ENCODE data around the gene ST3GAL5.
"Not testable (repeated sequence)": the region's sequence is repeated elsewhere in the genome, so short reads cannot be mapped to it uniquely, and the experiment has no call there.

The ST3GAL5 gene

DNA sequence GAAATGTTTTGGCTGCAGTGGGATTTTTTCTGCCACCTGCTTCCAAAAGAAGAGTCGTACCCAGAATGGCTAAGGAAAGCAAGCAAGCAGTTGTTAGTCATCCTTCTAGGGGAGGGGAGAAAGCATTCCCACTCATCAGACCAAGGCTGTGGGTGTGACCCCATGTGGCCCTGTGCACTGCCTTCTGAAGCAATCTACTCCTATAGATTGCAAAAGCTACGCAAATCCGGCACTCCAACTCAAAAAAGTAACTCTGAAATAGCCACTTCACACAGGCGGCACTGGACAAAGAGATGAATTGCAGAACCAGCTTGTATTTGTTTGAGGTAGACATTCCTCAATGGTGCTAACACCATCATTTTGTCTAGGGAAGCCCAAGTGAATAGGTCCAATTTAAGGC is 44.3 kb downstream of the ST3GAL5 start:
- no peak for DNase-seq (ENCODE audit: low read depth in 1 of 2, low spot score in 1 of 2)
- in situ Hi-C loops (cut with HindIII; ENCODE audit: low pct_unique_long_range_greater_than_20kb, low sequenced_read_pairs) = no loop called here
- TF ChIP-seq JUND (IDR thresholded peaks at IDR 0.05; ENCODE audit: low read depth) = no peak

- DNase-seq (ENCODE audit: low read depth in 1 of 2, low spot score in 1 of 2) = no peak
- no peak for TF ChIP-seq JUND (IDR thresholded peaks at IDR 0.05; ENCODE audit: low read depth)
- in situ Hi-C loops (cut with HindIII; ENCODE audit: low pct_unique_long_range_greater_than_20kb, low sequenced_read_pairs) = no loop called here
These were observed 45.2 kb downstream of the ST3GAL5 start for GRCh38 chr2:85843543-85843942.

DNA sequence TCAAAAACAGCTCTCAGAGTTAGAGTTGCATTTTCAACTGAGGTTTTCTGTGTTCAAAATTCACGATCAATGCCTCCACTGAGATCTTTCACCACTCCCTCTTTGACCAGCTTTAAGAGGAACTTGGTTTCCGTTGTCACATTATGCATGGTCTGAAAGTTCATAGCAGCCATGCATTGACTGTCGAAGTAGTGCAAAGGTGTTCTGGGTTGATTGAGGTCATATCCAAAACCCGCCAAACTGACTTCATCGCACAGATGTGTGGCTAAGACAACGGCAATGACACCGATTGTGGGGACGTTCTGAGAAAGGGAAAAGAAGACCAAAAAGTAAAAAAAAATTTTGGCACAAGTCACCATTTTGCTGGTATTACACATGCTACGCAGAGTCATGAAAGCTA is 48.7 kb downstream of the ST3GAL5 start:
- in situ Hi-C loops (cut with HindIII; ENCODE audit: low pct_unique_long_range_greater_than_20kb, low sequenced_read_pairs) = no loop called here
- no peak for TF ChIP-seq JUND (IDR thresholded peaks at IDR 0.05; ENCODE audit: low read depth)

GRCh38 chr2:85839461-85839860 is 49.3 kb downstream of the ST3GAL5 start:
- no peak for DNase-seq (ENCODE audit: low read depth in 1 of 2, low spot score in 1 of 2)
- no peak for TF ChIP-seq JUND (IDR thresholded peaks at IDR 0.05; ENCODE audit: low read depth)
- in situ Hi-C loops (cut with HindIII; ENCODE audit: low pct_unique_long_range_greater_than_20kb, low sequenced_read_pairs) = no loop called here

More for the DNA sequence above, 48.7 kb downstream of the ST3GAL5 start:
- DNase-seq (ENCODE audit: low read depth in 1 of 2, low spot score in 1 of 2) = no peak

GRCh38 chr2:85838641-85839040 is 50.1 kb downstream of the ST3GAL5 start:
- TF ChIP-seq JUND (IDR thresholded peaks at IDR 0.05; ENCODE audit: low read depth) = no peak
- DNase-seq (ENCODE audit: low read depth in 1 of 2, low spot score in 1 of 2) = no peak
- in situ Hi-C loops (cut with HindIII; ENCODE audit: low pct_unique_long_range_greater_than_20kb, low sequenced_read_pairs) = no loop called here

DNA sequence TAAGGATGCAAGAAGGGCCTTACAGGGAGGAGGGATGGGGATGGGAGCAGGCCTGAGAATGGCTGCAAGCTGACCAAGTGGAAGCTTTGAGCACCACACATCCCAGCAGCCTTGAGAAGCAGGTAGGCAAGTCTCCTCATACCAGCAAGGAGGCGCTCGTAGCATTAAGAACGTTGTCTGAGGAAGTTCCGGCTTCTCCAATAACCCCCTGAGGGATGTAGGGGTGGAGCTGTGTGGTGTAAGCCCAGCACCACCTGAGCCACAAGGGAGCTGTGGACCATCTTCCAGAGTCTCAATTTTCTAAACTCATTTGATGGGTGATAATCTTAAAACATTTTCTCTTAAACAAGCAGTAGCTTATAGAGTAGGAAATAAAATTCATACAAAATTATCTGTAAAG is 50.6 kb downstream of the ST3GAL5 start:
- in situ Hi-C loops (cut with HindIII; ENCODE audit: low pct_unique_long_range_greater_than_20kb, low sequenced_read_pairs) = no loop called here

GRCh38 chr2:85834466-85834865 is 54.3 kb downstream of the ST3GAL5 start:
- TF ChIP-seq JUND (IDR thresholded peaks at IDR 0.05; ENCODE audit: low read depth) = no peak
- in situ Hi-C loops (cut with HindIII; ENCODE audit: low pct_unique_long_range_greater_than_20kb, low sequenced_read_pairs) = no loop called here
- no peak for DNase-seq (ENCODE audit: low read depth in 1 of 2, low spot score in 1 of 2)

More for the DNA sequence above, 50.6 kb downstream of the ST3GAL5 start:
- no peak for TF ChIP-seq JUND (IDR thresholded peaks at IDR 0.05; ENCODE audit: low read depth)
- peak in 1 of 2 experiments; percentile 42 for DNase-seq (ENCODE audit: low read depth in 1 of 2, low spot score in 1 of 2)

DNA sequence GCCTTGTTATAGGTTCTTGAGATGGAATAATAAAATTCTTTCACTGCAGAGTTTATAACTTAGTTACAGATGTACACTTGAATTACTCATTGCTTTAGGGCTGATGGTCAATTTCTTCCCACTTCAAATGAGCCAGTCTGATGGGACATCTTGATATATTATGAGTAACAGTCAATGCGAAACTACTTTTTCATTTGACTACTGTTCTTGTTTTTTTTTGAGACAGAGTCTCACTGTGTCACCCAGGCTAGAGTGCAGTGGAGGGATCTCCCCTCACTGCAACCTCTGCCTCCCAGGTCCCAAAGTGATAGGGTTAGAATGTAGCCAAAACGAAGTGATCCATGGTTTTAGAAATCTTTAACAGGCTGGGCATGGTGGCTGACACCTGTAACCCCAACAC is 57.1 kb downstream of the ST3GAL5 start:
- TF ChIP-seq JUND (IDR thresholded peaks at IDR 0.05; ENCODE audit: low read depth) = no peak
- in situ Hi-C loops (cut with HindIII; ENCODE audit: low pct_unique_long_range_greater_than_20kb, low sequenced_read_pairs) = no loop called here
- DNase-seq (ENCODE audit: low read depth in 1 of 2, low spot score in 1 of 2) = no peak

DNA sequence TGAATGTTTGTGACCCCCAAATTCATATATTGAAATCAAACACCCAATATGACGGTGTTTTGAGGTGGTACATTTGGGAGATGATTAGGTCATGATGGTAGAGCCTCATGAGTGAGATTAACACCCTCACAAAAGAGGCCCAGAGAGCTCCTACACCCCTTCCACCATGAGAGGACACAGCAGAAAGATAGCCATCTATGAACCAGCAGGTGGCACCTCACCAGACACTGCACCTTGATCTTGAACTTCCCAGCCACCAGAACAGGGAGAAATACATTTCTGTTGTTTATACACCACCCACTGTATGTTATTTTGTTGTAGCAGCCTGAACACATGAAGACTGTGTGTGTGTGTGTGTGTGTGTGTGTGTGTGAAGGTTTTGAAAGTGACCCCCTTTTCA is 58.1 kb downstream of the ST3GAL5 start:
- in situ Hi-C loops (cut with HindIII; ENCODE audit: low pct_unique_long_range_greater_than_20kb, low sequenced_read_pairs) = no loop called here

GRCh38 chr2:85829394-85829793 is 59.4 kb downstream of the ST3GAL5 start:
- DNase-seq (ENCODE audit: low read depth in 1 of 2, low spot score in 1 of 2); in situ Hi-C loops (cut with HindIII; ENCODE audit: low pct_unique_long_range_greater_than_20kb, low sequenced_read_pairs): not testable (repeated sequence)

More for the DNA sequence above, 58.1 kb downstream of the ST3GAL5 start:
- no peak for TF ChIP-seq JUND (IDR thresholded peaks at IDR 0.05; ENCODE audit: low read depth)
- no peak for DNase-seq (ENCODE audit: low read depth in 1 of 2, low spot score in 1 of 2)

DNA sequence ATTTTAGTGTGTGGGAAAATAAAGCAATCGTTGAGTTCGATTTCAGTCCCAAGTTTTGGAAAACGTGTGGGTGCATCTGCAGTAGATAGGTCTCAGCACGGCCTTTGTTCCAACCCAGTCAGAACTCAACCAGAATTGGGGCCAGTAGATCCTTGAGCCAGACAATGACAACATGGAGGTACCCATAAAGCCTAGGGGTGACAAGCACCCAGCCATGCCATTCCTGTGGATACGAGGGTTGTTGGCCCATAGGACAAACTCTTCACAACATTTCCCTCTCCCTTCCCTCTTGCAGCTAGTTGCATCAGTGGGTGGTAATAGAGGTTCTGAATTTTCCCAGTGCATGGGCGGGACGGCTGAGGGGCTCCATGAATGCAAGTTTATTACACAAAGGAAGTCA is 60.1 kb downstream of the ST3GAL5 start:
- DNase-seq (ENCODE audit: low read depth in 1 of 2, low spot score in 1 of 2) = no peak
- no peak for TF ChIP-seq JUND (IDR thresholded peaks at IDR 0.05; ENCODE audit: low read depth)
- in situ Hi-C loops (cut with HindIII; ENCODE audit: low pct_unique_long_range_greater_than_20kb, low sequenced_read_pairs) = no loop called here

GRCh38 chr2:85827879-85828569 is 60.8 kb downstream of the ST3GAL5 start:
- no peak for TF ChIP-seq JUND (IDR thresholded peaks at IDR 0.05; ENCODE audit: low read depth)

DNA sequence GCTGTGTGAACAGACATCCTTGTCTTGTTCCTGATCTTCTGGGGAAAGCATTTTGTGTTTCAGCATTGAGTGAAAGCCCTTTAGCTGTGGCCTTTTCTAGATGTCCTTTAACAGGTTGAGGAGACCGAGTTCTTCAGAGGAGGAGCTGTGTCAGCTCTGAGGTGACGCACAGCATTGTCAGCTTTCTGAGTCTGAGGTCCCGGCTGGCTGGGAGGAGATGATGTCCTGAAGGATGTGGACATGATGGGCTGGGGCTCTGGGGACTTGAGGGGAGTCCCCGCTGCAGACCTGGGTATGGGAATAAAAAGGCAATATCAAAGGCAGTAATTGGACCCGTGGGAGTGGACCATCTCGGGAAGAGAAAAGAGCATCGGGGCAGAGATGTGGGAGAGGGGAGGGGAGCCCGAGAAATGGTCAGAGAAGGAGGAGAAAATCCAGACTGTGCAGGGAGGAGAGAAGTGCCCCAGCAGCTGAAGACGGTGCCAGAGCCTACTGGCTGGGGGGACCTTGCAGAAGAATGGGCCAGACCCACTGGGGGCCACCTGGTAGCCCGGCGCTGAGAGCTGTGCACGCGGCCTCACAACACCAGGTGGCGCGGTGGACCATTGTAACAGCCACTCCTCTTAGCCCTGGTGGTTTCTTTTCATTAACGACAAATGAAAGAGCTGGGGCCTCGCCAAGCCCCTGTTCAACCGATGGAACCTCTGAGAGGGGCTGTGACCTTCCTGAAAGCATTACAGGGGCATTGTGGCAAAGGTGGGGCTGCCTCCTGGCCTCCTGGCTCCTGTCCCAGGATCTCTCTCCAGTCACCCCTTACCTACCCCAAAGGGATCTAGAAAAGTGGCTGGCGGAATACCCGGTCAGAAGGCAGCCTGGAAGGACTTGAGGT is 61.6 kb downstream of the ST3GAL5 start:
- DNase-seq (ENCODE audit: low read depth in 1 of 2, low spot score in 1 of 2) = peak; percentile 45 to 46
- in situ Hi-C loops (cut with HindIII; ENCODE audit: low pct_unique_long_range_greater_than_20kb, low sequenced_read_pairs) = no loop called here
- TF ChIP-seq JUND (IDR thresholded peaks at IDR 0.05; ENCODE audit: low read depth) = no peak

More at GRCh38 chr2:85827879-85828569, 60.8 kb downstream of the ST3GAL5 start:
- in situ Hi-C loops (cut with HindIII; ENCODE audit: low pct_unique_long_range_greater_than_20kb, low sequenced_read_pairs) = no loop called here
- DNase-seq (ENCODE audit: low read depth in 1 of 2, low spot score in 1 of 2) = no peak

Measured in T47D (cell line).